NOMO-1 treated with DMSO at 0.1 percent for 48 hours (cell line): ENCODE data around the gene HID1.

Source experiments
- DNase-seq: peaks from one replicate; lab custom pipeline; 2025; ENCODE audit not compliant: unreplicated experiment; lab: John Stamatoyannopoulos, UW

Gene HID1

DNA sequence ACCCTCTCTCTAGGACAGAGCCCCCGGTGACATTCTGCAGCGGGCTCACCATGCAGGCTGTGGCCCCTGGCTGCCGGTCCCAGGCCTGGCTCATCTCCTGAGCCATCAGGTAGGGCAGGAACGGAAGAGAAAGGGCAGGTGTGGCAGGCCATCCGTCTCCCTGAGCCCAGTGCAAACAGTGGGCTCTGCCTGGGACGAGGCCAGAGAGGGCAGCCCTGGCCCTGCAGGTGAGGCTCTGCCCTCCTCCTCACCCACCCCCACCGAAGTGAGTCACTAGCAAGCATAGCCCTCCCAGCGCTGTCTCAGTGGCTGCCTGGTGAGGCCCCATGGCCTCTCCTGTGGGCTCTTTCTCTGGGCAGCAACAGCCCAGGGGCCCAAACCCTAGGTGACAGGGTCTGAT lies 22.4 kb downstream of the HID1 start:
- DNase-seq: no peak

DNA sequence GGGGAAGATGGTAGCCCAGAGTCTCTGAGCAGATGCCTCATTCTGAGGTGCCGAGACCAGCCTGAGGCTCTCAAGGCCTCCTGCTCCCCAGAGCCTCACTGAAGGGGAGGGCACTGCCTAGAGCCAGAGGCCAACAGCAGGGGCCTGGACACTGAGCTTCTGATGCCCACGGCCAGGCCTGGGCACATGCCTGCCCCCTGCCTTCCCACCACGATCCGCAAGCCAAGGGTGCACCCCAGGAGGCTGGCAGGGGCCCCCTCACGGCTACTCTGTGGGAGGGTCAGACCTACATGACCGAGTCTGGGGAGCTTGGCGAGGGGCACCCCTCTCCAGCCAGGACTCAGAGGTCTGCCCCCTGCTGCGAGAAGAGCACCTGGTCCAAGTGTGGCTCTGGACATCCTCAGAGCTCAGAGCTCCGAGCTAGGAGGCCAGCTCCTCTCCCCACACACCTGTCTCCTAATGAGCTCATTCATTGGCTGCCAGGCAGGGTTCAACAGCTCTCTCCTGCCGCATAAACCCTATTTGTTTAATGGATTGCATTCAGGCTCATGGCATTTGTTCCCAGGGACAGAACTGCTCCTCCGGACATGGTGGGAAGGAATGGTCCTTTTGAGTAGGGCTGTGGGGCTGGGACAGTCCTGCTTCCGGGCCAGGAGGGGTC lies 23.0 kb downstream of the HID1 start:
- no peak for DNase-seq

DNA sequence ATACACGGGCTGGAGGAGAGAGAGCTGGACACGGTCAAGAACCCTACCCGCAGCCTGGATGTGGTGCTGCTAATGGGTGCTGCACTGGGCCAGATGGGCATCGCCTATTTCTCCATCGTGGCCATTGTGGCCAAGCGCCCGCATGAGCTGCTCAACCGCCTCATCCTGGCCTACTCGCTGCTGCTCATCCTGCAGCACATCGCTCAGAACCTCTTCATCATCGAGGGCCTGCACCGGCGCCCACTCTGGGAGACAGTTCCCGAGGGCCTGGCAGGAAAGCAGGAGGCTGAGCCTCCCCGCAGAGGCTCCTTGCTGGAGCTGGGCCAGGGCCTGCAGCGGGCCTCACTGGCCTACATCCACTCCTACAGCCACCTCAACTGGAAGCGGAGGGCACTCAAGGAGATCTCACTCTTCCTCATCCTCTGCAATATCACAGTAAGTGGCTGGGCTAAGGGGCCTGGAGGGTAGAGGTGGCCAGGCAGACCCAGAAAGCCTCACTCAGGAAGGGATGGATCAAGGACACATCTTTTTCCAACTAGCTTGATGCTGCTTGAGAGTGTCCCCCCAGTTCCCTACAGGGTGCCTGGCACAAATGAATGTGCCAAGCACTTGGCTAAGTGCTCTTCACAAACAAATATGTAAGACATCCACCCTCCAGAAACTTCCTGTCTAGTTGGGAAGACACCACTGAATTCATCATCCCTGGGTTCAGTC lies 25.4 kb downstream of the HID1 start:
- no peak for DNase-seq

DNA sequence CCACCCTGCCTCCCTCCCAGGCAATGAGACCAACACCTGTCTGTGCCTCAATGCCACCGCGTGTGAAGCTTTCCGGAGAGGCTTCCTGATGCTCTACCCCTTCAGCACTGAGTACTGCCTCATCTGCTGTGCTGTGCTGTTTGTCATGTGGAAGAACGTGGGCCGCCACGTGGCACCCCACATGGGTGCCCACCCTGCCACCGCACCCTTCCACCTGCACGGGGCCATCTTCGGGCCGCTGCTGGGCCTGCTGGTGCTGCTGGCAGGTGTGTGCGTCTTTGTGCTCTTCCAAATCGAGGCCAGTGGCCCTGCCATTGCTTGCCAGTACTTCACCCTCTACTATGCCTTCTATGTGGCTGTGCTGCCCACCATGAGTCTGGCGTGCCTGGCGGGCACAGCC lies 25.9 kb downstream of the HID1 start:
- no peak for DNase-seq

DNA sequence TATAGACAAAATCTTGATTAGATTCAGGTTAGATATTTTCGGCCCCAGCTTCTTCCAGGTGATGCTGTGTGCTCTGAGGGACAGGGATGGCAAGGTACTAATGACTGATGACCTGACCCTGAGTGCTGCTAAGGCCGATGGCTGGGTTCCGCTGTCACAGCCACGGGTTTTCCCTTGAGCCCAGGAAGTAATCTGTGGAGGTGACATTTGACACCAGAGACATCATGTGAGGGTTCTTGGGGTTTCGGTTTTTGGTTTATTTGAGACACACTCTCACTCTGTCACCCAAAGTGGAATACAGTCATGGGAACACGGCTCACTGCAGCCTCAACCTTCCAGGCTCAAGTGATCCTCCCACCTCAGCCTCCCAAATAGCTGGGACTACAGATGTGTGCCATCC lies 27.0 kb downstream of the HID1 start:
- no peak for DNase-seq

DNA sequence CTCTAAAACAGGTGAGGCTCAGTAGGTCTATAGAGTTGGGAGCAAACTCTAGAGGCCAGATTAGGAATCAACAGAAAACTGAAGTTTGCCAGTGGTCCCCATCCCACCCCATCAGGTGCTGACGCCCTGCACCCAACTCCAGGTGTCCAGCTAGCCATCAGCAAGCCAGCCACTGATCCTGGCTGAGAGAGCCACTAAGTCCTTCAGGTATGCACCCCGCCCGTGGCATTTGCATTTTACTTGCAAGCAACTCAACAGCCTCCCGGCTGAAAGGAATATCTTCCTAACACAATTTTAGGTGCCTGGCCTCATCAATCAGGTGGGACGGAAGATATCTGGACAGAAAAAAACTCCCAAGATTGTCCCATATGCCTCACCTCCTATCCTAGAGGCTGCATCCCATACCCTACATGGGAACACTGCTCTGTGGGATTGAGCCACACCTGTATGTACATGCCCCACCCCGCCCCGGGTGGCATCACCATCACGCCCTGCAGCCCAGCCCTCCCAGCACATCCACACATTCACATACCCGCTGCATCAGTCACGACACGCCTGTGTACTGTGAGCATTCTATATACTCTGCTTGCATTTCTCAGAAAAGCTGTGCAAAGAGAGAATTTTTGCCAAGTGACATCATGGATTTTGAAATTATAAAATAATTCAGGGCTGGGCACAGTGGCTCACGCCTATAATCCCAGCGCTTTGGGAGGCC lies 28.6 kb downstream of the HID1 start:
- DNase-seq: no peak

DNA sequence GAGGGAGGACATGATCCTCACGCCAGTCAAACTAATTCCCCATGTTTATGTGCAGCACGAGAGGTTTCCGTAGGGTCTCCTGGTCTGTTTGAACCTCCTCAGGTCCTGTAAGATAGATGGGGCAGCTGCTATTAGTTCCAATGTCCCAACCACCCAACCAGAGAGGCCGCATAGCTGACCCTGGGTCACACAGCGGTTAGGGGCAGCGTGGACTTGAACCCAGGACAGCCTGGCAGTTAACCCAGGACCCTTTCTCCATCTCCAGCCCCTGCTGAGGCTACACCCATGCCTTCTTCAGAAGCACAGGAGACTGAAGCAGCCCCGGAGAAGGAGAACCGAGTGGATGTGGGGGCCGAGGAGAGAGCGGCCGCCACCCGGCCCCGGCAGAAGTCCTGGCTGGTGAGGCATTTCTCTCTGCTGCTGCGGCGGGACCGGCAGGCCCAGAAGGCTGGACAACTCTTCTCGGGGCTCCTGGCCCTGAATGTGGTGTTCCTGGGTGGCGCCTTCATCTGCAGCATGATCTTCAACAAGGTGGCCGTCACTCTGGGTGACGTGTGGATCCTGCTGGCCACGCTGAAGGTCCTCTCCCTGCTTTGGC lies 31.3 kb downstream of the HID1 start:
- no peak for DNase-seq

DNA sequence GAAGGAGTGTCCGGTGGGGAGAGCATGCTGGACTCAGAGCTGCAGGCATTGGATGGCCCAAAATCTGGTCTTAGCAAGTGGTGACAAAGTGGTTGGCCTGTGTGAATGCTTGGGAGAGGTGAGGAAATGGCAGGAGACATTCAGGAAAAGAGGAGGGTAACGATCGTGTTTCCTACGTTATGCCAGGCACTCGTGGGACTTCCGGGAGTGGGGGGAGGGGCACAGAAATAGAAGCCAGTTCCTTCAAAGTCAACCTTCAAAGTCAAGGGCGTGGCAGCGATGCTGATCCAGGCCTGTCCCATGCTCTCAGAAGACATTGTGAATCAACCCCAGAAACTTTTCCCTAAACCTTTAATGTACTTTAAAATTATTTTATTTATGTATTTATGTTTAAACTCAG lies 33.0 kb downstream of the HID1 start:
- DNase-seq: no peak

DNA sequence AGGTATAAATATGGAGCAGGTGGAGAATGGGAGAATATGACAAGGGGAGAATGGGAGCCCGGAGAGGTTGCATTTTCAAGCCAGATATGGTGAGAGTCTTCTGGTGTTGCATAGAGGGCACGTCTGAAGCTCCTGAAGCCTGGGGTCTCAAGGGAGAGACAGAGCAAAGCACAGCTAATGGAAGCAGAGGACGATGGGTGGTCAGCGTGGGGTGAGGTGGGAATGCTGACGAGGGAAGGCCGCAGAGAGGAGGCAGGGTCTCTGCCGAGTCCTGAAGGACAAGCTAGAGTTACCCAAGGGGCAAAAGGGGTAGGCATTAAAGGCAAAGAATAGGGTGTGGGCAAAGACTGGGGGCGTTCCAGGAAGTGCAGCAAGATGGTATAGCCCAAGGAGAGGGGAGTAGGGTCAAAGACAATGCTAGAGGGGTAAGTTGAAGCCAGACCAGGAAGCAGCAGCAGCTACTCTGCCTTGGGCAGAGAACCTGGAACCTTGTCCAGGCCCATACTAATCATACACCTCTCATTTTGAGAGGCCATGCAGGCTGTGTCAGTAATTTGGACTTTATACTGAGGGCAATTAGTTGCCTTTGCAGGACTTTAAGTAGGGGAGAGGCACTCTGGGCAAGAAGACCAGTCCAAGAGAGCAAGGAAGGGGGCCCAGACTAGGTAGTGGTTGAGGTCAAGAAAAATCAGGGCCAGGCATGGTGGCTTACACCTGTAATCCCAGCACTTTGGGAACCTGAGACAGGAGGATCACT lies 34.2 kb downstream of the HID1 start:
- no peak for DNase-seq

DNA sequence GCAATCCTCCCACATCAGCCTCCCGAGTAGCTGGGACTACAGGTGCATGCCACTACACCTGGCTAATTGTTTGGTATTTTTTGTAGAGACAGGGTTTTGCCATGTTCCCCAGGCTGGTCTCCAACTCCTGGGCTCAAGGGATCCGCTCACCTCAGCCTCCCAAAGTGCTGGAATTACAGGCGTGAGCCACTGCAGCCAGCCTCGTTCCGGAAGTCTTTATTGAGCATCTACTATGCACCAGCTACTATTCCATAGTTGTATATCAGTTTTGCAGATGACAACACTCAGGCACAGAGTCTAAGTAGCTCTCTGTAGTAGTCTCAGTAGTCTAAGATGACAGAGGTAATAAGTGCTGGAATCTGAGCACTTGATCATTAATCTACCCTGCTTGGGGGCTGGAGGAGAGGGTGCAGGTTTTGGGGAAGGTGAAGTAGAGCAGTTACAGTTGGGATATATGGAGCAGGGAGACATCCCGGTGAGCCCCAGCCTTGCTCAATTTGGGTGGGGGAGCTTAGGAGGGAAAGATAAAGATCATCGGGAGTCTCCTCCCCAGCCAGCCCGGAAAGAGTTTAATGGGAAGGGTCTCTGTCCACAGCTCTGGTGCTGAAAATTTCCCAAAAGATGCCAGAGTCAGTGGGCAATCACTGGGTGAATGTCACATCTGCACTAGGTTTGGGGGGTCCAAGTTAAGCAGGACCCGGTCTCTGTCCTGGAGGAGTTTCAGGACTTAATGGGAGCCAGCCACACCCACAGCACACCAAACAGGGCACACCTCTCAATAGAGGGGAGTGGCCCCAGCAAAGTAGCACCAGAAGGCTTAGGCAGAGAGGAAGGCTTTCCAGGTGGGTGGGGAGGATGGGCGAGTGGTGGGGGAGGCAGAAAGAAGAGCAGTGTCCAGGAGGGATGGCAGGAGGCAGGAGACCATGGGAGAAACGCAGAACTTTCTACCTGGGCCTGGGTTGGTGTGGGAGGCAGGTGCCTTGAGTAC lies 35.2 kb downstream of the HID1 start:
- DNase-seq: no peak

DNA sequence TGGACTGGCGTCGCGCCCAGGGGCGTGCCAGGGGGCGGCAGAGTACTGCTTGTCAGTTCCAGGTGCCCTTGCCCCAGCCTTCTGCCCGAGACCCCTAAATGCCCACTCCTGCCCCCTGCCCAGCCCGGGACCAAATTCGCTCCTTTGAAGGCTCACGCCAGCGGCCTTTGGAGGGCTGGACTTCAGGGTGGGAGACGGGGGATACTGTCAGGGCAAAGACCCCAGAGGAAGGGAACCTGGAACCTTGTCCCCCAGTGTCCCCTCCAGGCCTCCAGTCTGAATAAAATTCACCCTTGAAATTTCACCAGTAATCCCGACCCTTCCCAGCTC lies 36.1 kb downstream of the HID1 start:
- DNase-seq: no peak

DNA sequence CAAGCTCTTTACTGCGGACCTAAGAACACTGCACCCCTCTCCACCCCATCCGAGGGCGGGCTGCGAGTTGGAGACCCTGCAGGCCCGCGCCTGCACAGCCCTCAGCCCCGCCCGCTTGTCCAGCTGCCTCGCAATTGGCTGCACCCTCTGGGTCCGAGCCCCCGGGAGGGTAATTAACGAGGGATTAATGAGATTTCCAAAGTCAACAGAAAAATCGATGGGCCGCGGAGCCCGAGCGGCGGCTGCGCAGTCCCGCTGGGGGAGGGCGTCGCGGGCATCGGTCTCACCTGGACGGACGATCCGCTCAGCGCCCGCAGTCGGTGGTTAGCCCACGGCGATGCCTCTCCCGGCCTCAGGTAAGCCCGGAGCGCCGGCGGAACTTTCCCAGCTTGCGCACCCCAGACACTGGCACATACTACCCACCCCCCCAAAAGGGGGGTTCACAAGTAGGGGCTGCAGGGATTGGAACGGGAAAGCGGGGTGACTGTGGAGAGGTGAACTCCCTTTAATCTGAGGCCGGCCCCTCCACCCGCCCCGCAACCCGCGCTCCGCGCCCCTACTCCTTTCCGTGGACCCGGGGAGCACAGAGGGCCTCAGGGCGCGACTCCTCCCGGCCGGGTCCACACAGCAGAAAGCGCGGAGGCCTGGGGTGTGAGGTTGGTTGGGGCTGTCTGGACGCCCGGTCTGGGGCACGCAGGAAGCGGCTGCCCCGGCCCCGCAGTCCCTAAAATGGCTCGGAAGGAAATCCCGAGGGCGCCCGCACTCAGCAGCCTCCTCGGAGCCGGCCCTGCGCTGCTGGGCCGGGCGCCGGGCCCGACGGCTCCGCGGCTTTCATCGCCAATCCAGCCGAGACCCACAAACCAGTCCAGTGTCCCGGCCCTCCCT lies 36.7 kb downstream of the HID1 start, which contains the start of gene OTOP3:
OTOP3 (plus strand) TSS at position 314 of the 885 bp plus-strand sequence; CDS start at position 338, 24 bp downstream.
- DNase-seq: no peak

DNA sequence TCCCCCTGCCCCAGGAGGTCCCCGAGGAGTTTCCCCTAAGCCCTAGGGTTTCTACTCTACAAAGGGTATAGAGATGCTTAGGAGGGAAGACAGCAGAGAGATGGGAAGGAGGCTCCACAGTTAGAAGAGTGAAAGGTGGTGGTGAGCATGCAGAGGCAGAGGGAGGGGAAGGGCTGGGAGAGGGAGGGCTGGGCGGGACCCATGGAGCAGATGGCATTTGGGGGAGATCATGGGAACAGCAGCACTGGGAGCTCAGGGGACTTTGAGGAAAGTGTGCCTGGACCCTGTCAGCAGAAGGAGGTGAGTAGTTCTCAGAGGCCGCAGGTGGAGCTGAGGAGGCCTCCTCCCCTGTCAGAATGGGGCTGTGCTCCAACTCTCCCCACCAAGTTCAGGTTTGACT lies 37.5 kb downstream of the HID1 start:
- no peak for DNase-seq

DNA sequence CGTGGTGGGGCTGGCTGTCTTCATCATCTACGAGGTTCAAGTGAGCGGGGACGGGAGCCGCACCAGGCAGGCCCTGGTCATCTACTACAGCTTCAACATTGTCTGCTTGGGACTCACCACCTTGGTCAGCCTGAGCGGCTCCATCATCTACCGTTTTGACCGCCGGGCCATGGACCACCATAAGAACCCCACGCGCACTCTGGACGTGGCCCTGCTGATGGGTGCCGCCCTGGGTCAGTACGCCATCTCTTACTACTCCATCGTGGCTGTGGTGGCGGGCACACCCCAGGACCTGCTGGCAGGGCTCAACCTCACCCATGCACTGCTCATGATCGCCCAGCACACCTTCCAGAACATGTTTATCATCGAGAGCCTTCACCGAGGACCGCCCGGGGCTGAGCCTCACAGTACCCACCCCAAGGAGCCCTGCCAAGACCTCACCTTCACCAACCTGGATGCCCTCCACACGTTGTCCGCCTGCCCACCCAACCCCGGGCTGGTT lies 42.0 kb downstream of the HID1 start:
- no peak for DNase-seq

DNA sequence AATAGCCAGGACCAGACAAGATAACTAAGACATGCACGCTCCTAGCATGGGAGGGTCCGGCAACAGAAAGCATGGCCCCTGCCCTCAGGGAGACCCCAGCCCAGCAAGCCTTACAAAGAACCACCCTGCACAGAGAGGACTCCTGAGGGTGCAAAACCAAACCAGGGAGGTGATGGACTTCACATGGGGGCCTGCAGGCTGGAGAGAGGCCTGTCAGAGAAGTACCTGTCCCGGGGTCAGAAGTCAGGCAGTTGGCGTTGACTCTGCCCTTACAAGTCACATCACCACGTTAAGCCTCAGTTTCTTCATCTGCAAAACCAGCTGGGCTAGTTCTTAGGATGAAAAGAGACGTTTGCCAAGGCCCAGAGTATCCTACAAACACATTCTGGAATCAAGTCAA lies 43.8 kb downstream of the HID1 start:
- no peak for DNase-seq

DNA sequence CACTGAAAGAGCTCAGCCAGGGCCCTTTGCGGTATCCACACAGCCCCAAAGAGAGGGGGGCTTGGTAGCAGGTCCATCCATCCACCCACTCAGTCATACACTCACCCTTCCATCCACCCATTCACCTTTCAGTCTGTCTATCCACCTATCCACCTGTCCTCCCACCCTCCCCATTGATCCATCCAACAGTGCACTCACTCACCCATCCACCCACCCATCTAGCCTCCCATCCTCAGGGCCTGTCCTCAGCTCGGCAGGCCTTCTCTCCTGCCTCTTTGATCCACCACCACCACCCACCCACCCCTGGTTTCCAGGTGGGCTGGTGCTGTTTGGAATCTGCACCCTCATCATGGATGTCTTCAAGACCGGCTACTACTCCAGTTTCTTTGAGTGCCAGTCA lies 47.3 kb downstream of the HID1 start:
- DNase-seq: no peak

DNA sequence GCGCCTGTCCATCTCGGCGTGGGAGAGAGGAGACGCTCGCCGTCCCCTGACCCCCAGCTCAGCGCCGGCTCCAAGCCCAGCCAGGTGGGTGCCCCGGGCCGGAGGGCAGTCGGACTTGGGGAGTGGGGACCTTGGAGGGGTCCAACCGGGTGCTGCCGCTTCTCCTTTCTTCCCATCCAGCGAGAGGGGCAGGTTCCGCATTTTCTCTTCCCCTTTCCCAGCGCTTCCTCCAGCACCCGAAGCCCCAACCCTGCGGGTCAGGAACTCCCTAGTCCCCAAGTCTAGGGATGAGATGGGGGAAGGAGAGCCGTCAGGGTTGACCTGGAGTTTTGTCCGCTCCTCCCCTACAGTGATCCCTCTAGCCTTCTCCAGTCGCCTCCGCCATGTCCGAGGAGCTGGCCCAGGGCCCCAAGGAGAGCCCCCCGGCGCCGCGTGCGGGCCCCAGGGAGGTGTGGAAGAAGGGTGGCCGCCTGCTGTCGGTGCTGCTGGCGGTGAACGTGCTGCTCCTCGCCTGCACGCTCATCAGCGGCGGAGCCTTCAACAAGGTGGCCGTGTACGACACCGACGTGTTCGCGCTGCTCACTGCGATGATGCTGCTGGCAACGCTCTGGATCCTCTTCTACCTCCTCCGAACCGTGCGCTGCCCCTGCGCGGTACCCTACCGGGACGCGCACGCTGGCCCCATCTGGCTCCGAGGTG lies 48.2 kb downstream of the HID1 start, which contains the start of gene OTOP2:
OTOP2 (plus strand) TSS at position 24 of the 699 bp plus-strand sequence; CDS start at position 384, 360 bp downstream.
- peak; percentile 35 for DNase-seq
